HS-5 (cell line): ENCODE results near the gene STARD7.
A peak's percentile ranks its signal among the peaks of the same experiment; 100 is the strongest.
"Not testable (repeated sequence)": the region's sequence is repeated elsewhere in the genome, so short reads cannot be mapped to it uniquely, and the experiment has no call there.

Source experiments
- DNase-seq: peaks from one replicate; pipeline ENCODE4 v3.0.0-alpha.2; 2012; ENCODE audit warnings: low read depth

STARD7 gene

GRCh38 chr2:96148410-96149217 is 60.0 kb downstream of the STARD7 start:
- peak; percentile 87 for DNase-seq

- DNase-seq, result no peak
These were observed 60.9 kb downstream of the STARD7 start for GRCh38 chr2:96147593-96148201.

GRCh38 chr2:96146881-96147592 is 61.6 kb downstream of the STARD7 start:
- no peak for DNase-seq

GRCh38 chr2:96146153-96146880 is 62.3 kb downstream of the STARD7 start:
- DNase-seq, result no peak

GRCh38 chr2:96145848-96146152 is 62.8 kb downstream of the STARD7 start:
- DNase-seq, result no peak

GRCh38 chr2:96145036-96145847 is 63.4 kb downstream of the STARD7 start, which contains the start of gene DUSP2:
TSS of gene DUSP2 (minus strand) at chr2:96145440. CDS start at chr2:96145354, 86 bp downstream.
- peak; percentile 64 for DNase-seq

- no peak for DNase-seq
These were observed 64.1 kb downstream of the STARD7 start for GRCh38 chr2:96144481-96145035.

GRCh38 chr2:96143848-96144480 is 64.7 kb downstream of the STARD7 start:
- no peak for DNase-seq

- DNase-seq, result no peak
These were observed 65.3 kb downstream of the STARD7 start for GRCh38 chr2:96143231-96143847.

GRCh38 chr2:96142217-96143113 is 66.2 kb downstream of the STARD7 start:
- DNase-seq, result no peak

- DNase-seq, result not testable (repeated sequence)
These were observed 67.0 kb downstream of the STARD7 start for GRCh38 chr2:96141624-96141967.

- no peak for DNase-seq
These were observed 67.5 kb downstream of the STARD7 start for GRCh38 chr2:96140941-96141623.

GRCh38 chr2:96139181-96139758 is 69.4 kb downstream of the STARD7 start:
- DNase-seq, result no peak

GRCh38 chr2:96138179-96139145 is 70.2 kb downstream of the STARD7 start, which contains the start of gene ASTL:
TSS of gene ASTL (minus strand) at chr2:96138502. CDS start at chr2:96138436, 66 bp downstream.
- no peak for DNase-seq

- no peak for DNase-seq
These were observed 71.1 kb downstream of the STARD7 start for GRCh38 chr2:96137321-96138178.

- no peak for DNase-seq
These were observed 72.4 kb downstream of the STARD7 start for GRCh38 chr2:96136129-96136720.
